HepG2 (cell line): ENCODE results near the gene KLHL3.

Source experiments
- DR1 ChIP-seq: sonication (generic); formaldehyde crosslinking; IDR thresholded peaks from 2 replicates; pipeline ENCODE4 v1.8.0; 2021; ENCODE audit warnings: mild to moderate bottlenecking, missing genetic modification reagents, inconsistent platforms
- ETV5 ChIP-seq: IDR thresholded peaks from 2 replicates; pipeline ENCODE4 v1.6.1; 2018; ENCODE audit warnings: missing biosample characterization, missing genetic modification reagents, inconsistent platforms, borderline replicate concordance
- EZH2 ChIP-seq: conservative IDR thresholded peaks from 2 replicates; pipeline ENCODE4 v1.6.1; 2012; ENCODE audit warnings: mild to moderate bottlenecking, low read depth, low read length, moderate library complexity
- MAFF ChIP-seq: IDR thresholded peaks from 2 replicates; pipeline ENCODE4 v1.6.1; 2011; ENCODE audit warnings: low read depth, low read length, improper control_type of control experiment
- NR2F1 ChIP-seq, 2 experiments: fragments of 450-650 bp in 1 of 2; formaldehyde crosslinking in 1 of 2; IDR thresholded peaks; 2 replicates each; pipeline versions ENCODE4 v1.5.0 to v1.6.1; 2016 to 2020; ENCODE audit warnings: mild to moderate bottlenecking in 1 of 2, missing compliant biosample characterization in 1 of 2, missing genetic modification reagents in 1 of 2, moderate library complexity in 1 of 2
- POLR2A ChIP-seq, 2 experiments: IDR thresholded peaks; 2 replicates each; pipeline ENCODE4 v1.6.1; 2011; ENCODE audit warnings: low read depth in 2 of 2, low read length in 2 of 2, mild to moderate bottlenecking in 1 of 2, moderate library complexity in 1 of 2; ENCODE audit not compliant: insufficient read depth in 1 of 2
- RAD21 ChIP-seq: fragments of 450-650 bp; formaldehyde crosslinking; IDR thresholded peaks from 2 replicates; pipeline ENCODE4 v1.5.0; 2020; ENCODE audit warnings: mild to moderate bottlenecking
- TAF1 ChIP-seq: sonication (generic); formaldehyde crosslinking; IDR thresholded peaks from 2 replicates; pipeline ENCODE4 v1.4.0; 2020; ENCODE audit warnings: missing genetic modification reagents
- ZNF253 ChIP-seq: sonication (generic); formaldehyde crosslinking; IDR thresholded peaks from 2 replicates; pipeline ENCODE4 v1.8.0; 2022; ENCODE audit warnings: mild to moderate bottlenecking, missing genetic modification reagents, borderline replicate concordance
- ZNF33B ChIP-seq: sonication (generic); formaldehyde crosslinking; IDR thresholded peaks from 2 replicates; pipeline ENCODE4 v1.5.1; 2020; ENCODE audit warnings: mild to moderate bottlenecking, missing genetic modification reagents

- no peak for TF ChIP-seq ETV5 (CRISPR knock-in tag)
- TF ChIP-seq ZNF33B (CRISPR knock-in tag) = no peak
- TF ChIP-seq RAD21 (CRISPR knock-in tag) = no peak
- no peak for TF ChIP-seq DR1 (CRISPR knock-in tag)
- TF ChIP-seq POLR2A (IDR thresholded peaks at IDR 0.05; ENCODE audit: insufficient read depth in 1 of 2, low read depth in 2 of 2, low read length in 2 of 2) = no peak
- TF ChIP-seq TAF1 = no peak
- no peak for TF ChIP-seq EZH2
- no peak for TF ChIP-seq MAFF
- no peak for TF ChIP-seq NR2F1 (CRISPR knock-in tag; IDR thresholded peaks at IDR 0.05)
- no peak for TF ChIP-seq ZNF253 (CRISPR knock-in tag)
Measured at GRCh38 chr5:137679195-137679594, 56.7 kb downstream of the KLHL3 start.
